NAMALWA (cell line): ENCODE measurements around the gene MYLK.
A peak's percentile ranks its signal among the peaks of the same experiment; 100 is the strongest.

ENCODE experiments used
- DNase-seq: peaks from one replicate; pipeline ENCODE4 v3.0.0-alpha.2; 2015; ENCODE audit warnings: low spot score

MYLK gene

DNA sequence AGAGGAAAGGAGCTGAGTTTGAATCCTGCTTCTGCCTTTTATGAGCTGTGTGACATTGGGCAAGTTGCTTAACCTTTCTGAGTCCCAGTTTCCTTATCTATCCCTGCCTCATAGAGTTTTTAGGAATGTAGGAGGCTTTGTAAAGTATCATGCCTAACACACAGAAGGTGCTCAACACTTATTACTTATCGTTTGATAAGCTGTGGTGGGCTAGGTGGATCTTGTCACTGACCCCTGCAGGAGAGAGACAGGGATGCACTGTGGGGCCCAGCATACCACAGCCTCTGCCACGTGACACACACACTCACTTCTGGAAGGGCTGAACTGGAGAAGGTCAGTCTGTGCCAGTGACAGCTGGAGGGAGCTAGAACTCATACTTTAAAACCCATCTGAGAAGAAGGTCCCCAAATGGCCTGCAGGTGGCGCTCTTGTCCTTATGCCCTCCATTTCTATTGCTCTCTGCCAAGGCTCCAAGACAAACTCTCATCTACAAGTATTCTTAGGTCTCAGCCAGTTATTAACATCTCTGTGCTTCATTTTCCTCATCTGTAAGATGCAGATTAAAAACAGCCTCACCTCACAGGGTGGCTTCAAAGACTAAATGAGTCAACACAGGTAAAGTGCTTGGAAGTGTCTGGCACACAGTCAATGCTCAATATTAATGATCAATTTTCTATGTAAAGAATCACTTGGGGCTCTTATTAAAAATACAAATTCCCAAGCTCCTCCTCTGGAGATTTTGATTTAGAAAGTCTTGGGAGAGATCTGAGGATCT lies 241.8 kb downstream of the MYLK start:
- DNase-seq, result peak; percentile 92

GRCh38 chr3:123641505-123641904 lies 242.6 kb downstream of the MYLK start:
- DNase-seq, result no peak

GRCh38 chr3:123640740-123641462 lies 243.2 kb downstream of the MYLK start:
- no peak for DNase-seq

- DNase-seq, result no peak
Measured at GRCh38 chr3:123640311-123640710, 243.8 kb downstream of the MYLK start.

DNA sequence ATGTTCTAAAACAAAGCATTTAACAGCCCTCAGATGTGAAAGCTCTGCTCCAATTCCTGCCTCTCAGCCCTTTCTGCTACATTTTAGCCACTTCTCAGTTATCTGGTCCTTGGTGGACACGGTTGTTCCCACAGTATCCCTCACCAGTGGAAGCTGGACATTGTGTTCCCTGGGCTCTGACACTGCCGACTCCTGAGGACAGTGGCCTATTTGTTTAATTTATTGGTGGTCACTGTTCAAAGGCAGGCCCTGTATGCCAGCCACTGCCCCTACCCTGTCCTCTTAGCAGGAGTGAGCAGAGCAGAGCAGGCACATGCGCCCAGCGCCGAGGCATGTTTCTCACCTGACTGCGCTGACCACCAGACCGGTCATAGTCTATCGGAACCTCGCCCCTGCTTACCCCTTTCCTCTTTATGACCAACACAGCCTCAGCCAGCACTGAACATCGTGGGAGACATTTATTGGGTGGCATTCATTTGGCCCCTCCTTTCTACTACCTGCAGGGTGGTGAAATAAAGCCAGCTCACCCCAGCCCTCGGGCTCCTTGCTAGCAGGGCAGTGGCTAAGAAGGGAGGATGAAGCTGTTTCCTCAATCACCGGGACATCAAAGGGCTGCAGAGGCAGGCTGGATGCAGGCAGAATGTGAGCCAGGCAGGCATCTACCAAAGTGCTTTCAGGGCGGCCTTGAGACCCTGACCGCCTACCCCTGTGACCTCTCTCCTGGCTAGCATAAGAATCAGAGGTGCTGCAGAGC lies 245.0 kb downstream of the MYLK start:
- no peak for DNase-seq

DNA sequence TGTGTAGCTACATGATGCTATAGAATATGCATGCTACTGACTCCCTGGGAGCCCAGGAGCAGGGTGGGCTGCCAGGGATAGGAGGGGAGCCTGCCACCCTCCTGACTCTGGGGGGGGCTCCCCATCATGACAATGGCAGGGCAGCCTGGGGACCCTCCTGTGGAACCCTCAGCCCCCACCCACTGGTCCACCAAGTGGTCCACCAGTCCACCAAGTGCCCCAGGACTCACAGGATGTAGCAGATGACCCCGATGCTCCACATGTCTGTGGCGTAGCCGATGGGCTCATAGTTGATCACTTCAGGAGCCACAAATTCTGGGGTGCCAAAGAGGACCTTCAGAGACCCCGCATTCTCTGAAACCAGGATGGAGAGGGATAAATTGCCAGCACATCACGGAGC lies 246.3 kb downstream of the MYLK start:
- DNase-seq, result no peak

DNA sequence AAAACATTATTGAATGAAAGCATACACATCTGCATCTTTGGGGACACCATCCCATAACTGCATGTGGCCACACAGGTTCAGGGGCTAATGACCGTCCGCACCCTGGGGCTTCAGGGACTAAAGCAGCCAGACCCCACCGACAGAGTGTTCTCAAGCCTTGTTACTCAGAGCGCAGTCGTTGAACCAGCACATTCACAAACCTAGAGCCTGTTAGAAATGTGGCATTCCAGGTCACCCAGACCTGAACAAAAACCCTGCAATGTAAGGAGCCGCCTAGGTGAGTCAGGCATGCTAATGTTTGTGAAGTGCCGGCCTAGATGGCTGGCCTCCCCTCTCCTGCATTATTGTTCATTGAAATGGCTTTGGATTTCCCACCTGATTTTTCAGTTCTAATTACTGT lies 247.0 kb downstream of the MYLK start:
- DNase-seq, result no peak

DNA sequence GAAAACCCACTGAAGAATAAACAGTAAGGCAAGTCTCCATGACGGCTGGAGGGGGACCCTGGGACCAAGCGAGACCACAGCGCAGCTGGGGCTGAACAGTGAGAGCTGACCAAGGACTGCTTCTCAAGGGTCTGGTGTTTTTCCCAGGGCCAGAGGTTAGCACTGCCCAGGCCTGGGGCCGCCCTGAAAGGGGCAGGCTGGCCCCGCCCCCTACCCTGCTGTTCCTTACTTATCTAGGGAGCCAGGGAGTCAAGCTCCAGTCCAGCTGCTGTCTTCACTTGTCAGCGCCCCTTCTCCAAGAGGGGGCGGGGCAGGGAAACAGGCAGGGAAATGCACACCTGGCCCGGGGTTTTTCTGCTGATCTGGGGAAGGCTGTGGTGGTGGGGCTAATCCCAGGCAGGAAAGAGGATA lies 247.7 kb downstream of the MYLK start:
- DNase-seq, result no peak

DNA sequence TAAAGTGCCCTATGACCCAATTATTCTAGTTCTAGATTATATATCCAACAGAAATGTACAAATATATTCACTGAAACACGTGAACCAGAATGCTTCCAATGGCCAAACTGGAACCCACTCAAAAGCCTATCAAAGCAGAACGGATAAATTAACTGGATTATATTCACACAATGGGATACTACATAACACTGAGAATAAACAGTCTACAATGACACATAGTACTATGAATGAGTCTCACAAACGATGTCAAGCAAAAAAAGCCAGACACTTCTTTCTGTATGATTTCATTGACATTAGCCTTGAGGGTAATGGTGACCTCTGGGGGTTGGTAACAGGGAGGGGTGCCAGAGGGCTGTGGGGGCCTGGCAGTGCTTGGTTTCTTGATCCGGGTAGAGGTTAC lies 248.4 kb downstream of the MYLK start:
- DNase-seq, result no peak

DNA sequence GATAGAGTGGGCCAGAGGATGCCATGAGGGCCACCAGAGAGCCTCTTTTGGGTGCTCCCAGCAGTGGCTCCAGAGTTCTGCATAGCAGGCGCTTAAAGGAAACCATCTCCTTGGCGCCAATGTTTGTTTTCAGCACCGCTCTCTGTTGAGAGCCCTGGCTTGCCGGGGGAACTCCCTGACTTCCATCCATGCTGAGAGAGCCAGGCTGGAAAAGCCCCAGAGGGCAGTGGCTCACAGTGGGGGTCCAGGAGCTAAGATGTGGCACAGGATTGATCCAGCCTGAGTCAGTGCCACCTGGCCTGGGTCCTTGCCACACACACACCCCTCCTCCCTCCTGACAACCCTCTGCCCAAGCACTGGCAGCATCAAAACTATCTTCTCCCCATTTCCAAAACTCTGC lies 248.9 kb downstream of the MYLK start:
- DNase-seq, result no peak

GRCh38 chr3:123634149-123635051 lies 249.7 kb downstream of the MYLK start:
- DNase-seq, result no peak

GRCh38 chr3:123633530-123633929 lies 250.6 kb downstream of the MYLK start:
- no peak for DNase-seq

DNA sequence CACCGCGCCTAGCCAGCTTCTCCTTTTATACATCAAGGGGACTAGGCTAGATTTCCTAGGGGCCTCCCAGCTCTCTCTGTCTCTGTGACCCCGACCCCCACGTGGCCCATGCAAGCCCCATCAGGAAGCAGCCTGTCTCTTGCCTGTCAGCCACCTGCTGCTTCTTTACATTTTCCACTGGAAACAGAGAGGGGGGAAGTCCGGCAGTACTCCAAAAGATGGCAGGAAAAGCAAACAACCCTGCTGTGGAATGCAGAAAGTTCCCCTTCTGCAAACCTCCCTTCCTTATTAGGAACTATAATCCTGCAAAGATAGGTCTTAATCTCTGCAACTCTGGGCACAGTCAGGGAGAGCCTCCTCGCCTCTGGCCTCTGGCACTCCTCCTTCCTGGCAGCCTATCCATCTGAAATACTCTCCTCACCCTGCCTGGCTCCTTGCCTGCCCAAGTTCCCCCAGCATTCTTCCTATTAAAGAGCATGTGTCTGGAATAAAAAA lies 251.9 kb downstream of the MYLK start:
- DNase-seq, result no peak

DNA sequence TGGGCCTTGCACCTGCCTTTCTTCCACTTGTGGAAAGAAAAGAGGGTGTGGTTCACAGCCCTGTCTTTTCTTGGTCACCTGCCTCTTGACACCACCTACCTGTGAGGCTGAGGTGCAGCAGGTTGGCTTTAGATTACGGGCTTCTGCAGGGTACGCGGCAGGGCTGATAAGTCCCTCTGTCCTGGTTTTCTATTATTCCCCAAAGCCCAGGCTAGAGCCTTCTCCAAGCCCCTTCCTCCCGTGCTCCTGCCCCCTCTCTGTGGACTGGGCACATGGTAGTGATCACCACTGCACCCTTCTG lies 254.4 kb downstream of the MYLK start:
- no peak for DNase-seq

- no peak for DNase-seq
Measured at GRCh38 chr3:123628996-123629746, 255.0 kb downstream of the MYLK start.

GRCh38 chr3:123627673-123628670 lies 256.2 kb downstream of the MYLK start:
- DNase-seq, result no peak

DNA sequence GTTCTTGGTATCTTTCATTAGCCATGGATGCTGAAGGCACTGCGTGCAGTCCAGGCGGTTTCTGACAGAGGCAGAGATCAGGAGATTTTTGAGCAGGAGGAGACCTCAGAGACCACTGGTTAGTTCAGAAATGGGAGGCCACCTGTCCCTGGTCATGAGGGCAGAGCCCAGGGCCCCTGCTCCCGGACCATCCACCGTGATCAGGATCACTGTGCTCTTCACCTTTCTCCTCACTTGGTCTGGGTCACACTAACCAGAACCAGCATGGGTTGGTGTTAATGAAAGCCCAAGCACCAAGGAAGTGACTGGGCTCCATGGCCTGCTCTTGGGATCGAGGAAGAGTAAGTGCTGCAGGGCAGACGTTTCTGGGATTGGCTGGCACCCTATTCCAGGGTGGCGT lies 257.3 kb downstream of the MYLK start:
- no peak for DNase-seq

- DNase-seq, result no peak
Measured at GRCh38 chr3:123624302-123624701, 259.8 kb downstream of the MYLK start.

GRCh38 chr3:123623346-123623880 lies 260.7 kb downstream of the MYLK start:
- DNase-seq, result no peak

DNA sequence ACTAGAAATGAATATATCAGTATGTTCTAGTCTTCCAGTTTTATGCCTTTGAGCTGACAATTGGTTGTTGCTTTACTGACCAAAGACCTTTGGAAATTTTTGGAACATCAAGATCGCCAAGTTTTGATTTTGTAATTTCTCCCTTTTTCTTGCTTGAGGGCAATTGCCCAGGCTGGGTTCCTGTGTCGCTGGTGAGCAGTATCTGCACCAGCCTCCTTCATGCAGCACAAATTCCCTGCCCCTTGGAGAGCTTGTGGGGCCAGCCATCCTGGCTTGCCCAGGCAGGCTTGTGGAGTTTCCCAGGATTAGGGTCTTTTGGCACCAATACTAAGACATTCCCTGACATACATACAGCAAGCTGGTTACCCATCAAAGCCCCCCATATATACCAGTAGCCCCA lies 261.4 kb downstream of the MYLK start:
- no peak for DNase-seq
